GM18861 (cell line): ENCODE data around the gene CSHL1.
"Not testable (repeated sequence)": the region's sequence is repeated elsewhere in the genome, so short reads cannot be mapped to it uniquely, and the experiment has no call there.

Experiments
- ATAC-seq: cut with Tn5 transposase; IDR thresholded peaks from one replicate; pipeline ENCODE4 v1.9.1; 2021; ENCODE audit not compliant: unreplicated experiment

Gene CSHL1

DNA sequence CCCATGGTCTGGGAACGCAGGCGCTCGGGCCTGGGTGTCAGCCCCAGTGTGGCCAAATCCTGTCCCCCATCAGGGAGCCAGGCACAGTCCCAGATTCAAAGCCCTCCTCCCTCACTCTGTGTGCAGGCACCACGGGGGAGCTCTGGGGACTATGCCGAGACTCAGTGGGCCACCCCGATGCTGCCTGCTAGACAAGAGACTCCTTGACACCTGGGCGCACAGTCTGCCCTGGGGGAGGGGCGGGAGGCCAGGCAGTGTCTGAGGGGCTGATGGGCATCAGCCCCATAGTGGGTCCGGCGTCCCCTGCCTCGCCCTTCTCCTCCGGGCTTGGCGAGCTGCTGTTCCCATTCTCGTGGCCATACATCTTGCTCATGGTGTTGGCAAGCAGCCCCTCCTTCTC lies 29.5 kb upstream of the CSHL1 start:
- no peak for ATAC-seq

DNA sequence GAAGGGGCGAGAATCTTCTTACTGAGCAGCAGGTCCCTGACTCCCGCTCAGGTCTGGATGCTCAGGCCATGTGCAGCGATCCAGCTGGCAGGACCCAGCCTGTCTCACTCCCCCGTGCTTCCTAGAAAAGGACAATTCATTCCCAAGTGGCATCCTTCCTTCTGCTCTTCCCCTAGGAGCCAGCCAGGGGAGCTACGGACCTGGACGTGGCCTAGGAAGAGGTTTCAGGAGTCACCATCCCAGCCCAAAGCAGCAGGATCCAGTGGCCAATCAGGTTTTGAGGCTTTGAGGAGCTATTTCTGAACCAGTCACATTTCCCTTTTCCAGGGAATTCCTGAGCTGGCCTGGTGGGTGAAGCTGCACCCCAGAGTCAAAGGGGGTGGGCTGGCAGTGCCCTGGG lies 28.8 kb upstream of the CSHL1 start:
- ATAC-seq = no peak

DNA sequence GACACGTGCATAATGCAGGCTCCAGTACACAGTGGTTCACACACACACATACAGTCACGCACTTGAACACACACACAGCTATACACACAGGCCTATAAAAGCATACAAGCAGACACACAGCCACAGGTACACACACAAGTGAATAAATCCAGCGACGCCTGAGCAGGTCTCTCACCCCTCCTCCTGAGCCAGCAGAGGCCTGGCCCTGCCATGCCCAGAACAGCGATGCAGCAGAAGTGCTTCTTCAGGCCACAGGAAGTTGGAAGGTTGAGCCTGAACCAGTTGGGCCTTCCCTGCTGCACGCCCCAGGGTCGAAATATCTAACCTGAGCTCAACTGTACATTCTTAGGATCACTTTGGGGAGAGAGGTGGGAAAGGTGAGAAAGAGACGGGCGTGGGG lies 28.3 kb upstream of the CSHL1 start:
- no peak for ATAC-seq

DNA sequence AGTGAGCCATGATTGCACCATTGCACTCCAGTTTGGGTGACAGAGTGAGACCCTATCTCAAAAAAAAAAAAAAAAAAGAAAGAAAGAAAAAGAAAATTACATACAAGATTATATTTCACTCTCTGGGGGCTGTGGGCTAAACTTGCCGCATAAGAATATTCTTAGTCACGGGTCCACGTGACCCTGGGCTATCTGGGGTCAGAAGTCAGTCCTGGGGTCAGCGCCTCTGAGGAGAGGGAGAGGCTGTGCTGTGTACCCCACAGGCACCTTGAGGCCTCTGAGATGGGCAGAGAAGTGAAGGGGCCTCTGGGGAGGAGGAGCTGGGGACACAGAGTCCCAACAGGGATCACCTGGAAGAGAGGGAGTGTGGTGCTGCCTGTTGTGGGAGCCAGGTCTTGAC lies 26.9 kb upstream of the CSHL1 start:
- no peak for ATAC-seq

DNA sequence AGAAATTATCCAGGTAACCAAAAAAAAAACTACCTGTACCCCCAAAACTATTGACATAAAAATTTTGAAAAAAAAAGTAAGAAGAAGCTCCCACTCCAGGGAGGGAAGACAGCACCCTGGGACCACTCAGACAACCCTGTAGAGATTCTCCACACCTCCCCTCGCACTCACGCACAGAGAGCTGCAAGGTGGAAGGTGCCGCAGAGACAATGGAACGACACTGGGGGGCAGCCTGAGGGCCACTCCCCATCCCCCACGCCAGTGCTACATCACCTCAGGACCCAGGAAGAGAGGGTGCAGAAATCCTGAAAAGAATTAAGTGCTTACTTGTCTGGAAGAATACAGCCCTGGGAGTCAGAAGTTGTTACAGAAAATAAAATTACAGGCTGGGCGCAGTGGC lies 26.3 kb upstream of the CSHL1 start:
- no peak for ATAC-seq

DNA sequence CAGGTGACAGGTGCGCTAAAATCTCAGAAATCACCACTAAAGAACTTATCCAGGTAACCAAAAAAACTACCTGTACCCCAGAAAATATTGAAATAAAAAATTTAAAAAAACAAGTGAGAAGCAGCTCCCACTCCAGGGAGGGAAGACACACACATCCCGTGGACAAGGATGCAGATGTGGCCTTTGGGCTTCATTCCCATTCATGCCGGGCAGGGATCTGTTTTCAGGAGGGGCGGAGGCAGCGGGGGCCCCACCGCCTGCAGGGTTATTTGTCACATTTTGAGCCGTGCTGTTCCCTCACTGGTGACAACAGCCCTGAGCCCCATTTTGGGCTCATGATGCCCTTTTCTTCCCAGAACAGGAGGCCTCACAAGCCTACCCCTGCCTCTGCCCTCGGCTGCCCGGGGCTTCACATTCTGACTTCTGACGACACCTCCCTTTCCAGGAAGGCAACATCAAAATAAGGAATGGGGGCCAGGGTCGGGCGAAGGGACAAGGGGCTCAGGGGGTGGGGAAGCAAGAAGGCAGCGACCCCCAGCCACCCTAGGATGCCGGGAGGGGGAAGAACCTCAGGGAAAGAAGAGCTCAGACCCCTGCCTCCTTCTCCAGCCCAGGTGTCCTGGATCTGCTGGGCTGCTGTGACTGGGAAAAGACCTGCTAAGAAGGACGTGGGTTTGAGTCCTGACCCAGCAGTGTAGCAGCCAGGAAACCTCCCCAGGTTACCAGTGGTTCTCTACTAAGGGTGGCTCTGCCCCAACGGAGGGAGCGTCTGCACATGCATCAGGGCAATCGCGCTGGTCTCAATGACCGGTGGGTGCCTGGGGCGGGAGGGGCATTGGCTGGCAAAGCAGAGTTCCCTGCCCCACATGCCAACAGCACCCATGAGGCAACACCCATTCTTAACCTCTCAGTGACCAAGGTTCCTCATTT lies 23.4 kb upstream of the CSHL1 start:
- no peak for ATAC-seq

DNA sequence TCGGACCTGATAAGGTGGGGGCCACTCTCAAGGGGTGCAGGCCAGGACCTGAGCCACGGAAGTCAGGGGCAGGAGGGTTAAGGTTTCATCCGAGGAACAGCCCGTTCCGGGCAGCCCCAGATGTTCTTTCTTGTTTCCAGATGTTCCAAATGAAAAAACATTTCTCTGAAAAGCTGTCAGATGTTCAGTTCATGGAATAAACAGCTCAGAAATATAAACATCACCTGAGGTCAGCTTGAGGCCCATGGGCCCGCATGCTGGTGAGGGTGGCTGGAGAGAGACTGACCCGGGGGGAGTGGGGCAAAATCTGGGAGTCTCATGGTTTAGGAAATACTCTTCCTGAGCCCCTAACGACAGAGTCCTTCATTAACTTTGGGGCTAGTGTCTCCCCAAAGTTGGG lies 22.5 kb upstream of the CSHL1 start:
- ATAC-seq = no peak

DNA sequence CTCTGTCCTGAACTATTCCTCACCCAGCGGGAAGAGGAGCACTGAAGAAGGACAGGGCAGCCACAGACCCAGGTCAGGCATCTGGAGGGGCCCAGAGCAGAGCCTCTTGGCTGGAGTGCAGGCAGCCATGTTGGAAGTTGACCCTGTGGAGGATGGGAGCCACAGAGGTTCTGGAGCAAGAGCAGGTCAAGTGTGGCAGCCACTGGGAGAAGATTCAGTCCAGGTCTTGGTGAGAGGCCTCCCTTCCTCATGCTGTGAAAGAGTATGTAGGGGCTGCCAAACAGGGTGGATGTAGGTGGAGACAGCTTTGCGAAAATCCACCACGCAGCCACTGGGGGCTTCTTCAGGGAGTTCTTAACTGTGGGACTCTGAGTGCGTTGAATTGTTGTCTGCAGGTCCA lies 21.7 kb upstream of the CSHL1 start:
- ATAC-seq = no peak

DNA sequence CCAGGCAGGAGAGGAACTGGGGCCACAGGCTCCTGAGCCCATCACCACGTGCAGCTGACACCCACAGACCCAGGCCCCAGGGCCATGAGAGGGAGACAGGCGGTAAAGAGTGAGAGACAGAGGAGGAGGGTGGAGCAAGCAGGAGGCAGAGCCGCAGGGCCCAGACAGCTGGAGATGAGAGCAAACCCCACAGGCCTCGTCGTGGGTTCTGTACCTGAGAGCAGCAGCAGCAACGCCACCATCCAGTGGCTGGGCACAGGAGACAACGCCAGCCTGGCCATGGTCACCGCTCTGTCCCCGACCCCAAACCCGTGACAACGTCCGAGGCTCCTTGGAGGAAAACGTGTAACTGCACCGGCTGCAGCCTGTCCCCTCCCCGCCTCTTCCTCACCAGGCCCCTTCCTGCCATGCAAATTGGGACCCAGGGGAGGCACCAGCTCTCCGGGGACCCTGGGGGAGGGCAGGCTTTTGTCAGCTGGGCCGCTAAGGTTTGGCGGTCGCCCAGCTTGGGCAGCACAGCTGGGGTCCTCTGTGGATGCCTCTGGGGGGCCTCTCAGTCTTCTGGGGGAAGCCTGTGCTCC lies 21.0 kb upstream of the CSHL1 start, which contains the start of gene CD79B:
CD79B (minus strand) TSS at position 351 of the 581 bp plus-strand sequence; CDS start at position 281, 70 bp downstream.
- ATAC-seq = peak; percentile 63

DNA sequence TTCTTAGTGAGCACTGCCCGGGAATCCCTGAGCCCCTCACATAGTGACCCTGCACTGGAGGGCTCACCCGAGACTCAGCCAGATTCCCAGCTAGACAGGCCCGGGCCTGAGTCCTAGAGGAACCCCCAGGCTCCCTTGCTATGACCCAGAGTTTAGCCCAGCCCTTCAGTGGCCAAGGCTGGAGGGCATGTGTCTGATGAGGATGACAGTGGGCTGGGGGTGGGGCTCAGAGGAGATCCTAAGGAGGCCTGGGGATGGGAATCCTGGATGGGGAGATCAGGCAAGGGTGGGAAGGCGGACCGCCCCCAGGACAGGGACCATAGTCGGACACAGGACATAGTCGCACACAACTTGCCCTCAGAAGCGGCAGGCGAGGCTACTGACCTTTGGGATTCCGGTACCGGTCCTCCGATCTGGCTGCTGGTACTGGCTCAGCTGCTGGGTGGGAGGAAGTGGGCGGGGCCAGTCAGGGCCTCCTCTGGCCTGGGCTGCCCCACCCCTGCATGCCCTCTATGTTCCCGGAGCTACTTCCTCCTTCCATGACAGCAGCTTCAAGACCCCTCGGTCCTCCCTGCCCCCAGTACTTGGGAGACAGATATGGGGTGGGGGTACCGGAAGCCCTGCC lies 20.0 kb upstream of the CSHL1 start:
- no peak for ATAC-seq

DNA sequence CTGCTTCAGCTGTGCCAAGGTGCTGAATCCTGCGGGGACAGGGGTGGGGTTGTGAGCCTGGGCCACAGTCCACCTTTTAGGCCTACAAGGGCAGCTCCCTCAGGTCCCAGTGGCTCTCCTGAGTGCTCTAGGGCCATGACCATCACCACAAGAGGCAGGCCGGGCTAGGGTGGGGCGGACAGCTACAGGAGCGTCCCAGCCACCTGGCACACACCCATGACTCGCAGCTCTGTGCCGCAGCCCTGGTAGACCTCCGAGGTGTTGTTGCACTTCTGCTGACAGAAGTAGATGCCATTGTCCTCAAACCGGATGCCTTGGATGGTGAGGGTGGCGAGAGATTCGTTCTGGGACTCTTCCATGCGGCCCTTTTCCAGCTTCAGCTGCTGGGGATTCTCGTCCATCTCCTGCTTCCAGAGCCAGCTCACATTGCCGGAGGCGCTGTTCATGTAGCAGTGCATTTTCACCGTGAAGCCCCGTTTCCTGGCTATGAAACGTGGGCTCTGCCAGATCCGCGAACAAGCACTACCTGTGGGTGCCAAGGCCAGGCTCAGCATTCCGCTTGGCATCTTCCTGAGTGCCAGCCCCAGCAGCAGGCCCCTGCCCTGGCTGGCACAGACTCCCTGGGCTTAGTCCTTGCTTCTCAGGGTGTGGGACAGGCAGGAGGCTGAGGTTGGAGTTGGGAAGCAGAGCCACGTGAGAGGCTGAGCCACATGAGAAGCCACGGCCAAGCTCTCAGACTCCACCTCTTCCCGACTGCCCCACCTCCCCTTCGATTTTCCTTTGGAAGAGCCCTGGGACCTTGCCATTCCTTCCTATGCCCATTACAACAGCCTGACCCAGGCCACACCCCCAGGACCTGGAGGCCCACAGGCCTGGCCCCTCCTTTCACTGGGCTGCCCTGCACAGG lies 19.1 kb upstream of the CSHL1 start:
- no peak for ATAC-seq

DNA sequence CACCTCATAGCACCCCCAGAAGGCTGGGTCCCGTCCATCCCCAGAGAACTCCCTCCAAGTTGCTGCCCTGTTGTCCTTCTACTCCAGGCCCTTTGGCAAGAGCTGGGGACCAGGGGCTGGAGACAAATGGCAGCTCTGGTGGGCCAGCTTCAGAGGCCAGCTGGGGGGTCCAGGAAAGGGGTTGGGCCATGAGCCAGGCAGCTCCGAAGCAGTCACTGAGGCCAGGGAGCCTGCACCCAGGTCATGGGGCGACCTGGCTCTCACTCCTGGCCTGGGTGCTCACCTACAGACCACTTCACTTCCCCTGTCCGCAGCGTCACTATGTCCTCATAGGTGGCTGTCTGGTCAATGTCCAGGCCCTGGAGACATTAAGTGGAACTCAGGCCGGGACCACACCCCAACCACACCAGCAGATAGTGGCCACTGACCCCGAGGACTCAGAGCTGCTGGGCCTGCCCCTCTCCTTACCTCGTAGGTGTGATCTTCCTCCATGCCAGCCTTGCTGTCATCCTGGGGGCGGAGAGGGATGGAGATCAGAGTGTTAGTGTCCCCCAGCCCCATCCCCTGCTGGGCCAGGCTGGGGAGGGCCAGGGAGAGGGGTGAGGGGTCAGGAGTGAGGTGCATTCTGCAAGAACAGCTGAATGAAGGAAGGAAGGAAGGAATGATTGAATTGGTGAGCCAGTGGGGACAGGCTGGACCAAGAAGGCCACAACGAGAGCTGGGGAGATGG lies 18.1 kb upstream of the CSHL1 start:
- ATAC-seq = no peak

DNA sequence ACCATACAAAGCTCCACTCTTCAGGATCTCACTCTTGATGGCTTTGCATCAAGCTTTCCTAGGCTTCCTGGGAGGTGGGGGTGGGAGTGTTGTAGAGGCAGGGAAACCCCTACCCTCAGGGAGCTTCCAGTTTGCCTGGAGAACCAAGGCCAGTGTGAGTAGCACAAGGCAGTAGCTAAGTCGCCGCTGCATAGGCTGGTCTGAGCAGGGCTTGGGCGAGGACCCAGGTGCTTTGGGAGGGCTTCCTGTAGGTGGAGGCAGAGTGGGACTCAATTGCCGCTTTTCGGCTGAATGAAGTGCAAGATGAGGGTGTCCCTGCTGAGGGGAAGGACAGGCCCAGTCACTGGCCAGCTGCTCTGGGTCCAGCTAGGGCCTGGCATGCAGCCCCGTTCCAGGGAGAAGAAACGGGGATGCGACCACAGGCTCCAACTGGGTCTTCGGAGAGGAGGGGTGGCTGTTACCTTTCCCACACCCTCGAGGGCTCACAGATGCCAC lies 17.2 kb upstream of the CSHL1 start:
- no peak for ATAC-seq

DNA sequence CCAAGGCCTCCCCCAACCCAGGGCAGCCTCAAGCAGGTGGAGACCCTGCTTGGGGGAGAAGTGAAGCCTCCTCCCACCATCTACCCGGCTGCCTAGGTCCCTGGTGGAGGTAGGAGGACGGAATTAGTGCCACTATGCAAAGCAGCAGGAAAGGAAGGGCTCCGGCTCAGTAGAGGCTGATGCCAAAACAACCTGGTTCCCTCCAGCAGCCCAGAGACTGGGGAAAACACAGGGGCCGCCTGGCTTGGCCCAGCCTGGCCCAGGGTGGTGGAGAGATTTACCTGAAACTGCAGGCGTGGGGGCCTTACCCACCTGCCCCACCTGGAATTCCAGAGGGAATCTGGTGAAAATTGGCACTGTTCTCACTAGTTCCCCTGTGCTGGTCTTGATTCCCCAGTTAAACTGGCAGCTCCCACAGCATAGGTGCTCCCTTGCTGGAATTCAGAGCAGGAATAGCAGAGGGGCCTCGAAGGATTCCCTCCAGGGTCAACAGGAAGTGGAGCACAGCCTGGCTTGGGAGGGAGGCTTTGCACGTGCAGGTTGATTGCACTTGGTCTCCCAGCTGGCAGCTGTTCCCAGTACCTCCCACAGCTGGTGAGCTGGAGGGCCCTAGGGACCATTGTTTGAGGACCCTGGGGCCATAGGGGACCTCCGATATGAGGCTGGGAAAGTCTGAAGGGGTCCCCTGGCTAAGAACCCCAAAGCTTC lies 16.6 kb upstream of the CSHL1 start:
- ATAC-seq = no peak

DNA sequence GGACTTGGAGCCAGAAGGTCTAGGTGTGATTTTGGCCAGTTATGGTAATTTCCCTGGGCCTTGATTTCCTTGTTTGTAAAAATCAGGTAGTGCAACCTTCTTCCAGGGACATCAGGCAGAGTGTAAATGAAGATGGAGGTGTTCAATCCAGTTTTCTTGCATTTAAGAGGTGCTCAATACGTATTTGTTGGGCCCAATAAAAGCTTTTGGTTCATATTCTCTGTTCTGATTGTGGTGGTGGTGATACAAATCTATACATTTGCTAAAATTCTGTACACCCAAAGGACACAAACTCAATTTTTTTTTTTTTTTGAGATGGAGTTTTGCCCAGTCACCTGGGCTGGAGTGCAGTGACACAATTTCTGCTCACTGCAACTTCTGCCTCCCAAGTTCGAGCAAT lies 15.1 kb upstream of the CSHL1 start:
- ATAC-seq = no peak

DNA sequence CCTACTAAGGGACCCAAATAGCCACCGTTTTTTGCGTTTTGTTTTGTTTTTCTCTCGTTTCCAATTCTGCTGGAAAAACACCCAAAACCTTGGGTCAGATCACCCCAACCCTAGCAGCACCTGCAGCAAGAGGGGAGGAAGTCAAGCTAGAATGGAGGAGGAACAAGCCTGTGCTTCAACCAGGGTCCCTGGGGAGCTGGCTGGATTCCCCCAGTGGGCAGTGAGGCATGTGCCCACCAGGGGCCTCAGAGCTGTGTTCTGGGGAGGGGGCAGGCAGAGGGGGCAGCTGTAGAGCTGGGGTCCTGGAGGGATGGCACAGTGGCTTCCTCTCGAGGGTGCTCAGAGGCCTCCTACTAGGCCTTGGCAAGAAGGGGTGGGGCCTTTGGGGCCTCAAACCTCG lies 14.6 kb upstream of the CSHL1 start:
- ATAC-seq = no peak

DNA sequence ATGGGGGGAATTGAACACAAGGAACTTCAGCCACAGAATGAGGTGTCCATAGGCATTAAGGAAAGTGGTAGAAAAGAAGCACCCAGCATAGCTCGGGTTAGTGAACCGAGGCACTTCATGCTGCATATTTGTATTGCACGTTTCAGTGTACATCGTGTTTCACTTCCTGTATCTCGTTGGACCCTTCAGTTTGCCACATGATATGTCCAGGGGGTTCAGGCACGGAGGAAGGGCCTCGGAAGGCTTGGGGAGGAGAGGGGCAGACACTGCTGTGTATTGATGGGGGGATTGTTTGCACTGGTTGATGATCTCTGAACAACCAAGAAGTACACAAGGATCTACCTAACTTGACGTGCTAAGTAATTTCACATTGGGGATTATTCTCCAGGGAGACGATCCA lies 11.3 kb upstream of the CSHL1 start:
- not testable (repeated sequence) for ATAC-seq

DNA sequence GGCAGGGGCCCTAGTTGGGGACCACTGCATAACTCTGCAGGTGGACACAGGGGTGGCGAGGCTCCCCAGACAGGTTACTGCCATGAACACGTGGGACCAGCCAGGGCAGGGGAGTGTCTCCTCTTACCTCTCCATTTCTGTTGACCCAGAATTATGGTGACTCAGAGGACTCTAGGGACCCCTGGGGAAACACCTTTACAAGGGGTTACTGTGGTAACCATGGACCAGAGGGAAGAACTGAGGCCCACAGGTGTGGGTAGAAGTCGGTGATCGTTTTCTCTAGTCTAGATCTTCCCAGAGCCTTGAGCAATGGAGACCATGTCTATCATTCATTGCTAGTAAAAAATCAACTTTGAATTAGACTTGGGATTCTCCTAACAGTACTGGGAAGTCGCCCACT lies 9.7 kb upstream of the CSHL1 start:
- not testable (repeated sequence) for ATAC-seq

DNA sequence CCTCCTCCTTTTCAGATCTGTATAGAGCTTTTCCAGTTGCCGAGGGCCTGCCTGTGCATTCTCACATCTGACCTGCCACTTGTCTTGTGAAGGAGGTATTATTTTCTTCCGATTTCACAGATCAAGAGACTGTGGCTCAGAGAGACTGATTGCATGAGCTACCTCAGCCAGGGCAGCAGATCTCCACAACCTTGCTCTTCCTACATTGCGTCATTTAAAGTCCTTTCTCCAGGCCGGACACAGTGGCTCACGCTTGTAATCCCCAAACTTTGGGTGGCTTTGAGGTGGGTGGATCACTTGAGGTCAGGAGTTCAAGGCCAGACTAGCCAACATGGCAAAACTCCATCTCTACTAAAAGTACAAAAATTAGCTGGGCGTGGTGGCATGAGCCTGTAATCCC lies 9.0 kb upstream of the CSHL1 start:
- ATAC-seq = not testable (repeated sequence)

DNA sequence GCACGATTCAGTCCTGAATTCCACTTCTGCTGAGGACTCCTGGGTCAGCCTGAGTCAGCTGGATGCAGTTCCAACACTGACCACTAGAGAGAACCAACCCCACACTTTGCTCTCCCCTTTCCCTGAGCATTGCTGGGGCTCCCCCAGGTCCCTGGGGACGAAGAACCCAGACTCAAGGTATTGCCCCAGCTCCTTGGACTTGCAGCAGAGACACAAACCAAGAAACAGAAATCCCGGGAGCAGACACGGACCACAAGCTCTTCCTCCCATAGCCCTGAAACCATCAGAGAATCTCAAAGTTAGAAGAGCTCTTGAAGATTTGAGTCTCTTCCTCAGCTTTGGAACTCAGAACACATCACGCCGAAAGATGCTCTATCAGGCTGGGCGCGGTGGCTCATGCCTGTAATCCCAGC lies 8.3 kb upstream of the CSHL1 start:
- ATAC-seq = no peak
